ENCODE measurements around the gene DEPP1. TPM values are rescaled to one million over a fixed set of nuclear protein-coding genes. Genes with fewer than 3 reads are reported as not detected.

DEPP1 gene
- total and polyA plus RNA-seq, 10 of the 15 experiments (the other 5 are each of a cell fraction or from before 2014, with no cell fraction given), result 1.7 to 12.1 (median 7.3) TPM

GRCh38 chr10:44947371-44948152 is 31.0 kb downstream of the DEPP1 start:
- WGBS (ENCODE audit: insufficient coverage, insufficient replicate concordance, low lambda C conversion rate, missing lambda C conversion rate), result 32% methylated on average over 6 of the region's 6 CpGs
- intact Hi-C loops (cut with micrococcal nuclease; ENCODE audit: unreplicated experiment), result loop anchor here (2.0 kb wide), 1 partner anchor 19 kb away; no protein-coding TSS in a partner anchor
- peak; percentile 88 for FAIRE-seq
- no peak for TF ChIP-seq USF2 (IDR thresholded peaks at IDR 0.05; ENCODE audit: borderline replicate concordance, low read depth, low read length)
- no peak for TF ChIP-seq SRF (IDR thresholded peaks at IDR 0.05; ENCODE audit: low read depth in 2 of 2, low read length in 2 of 2)
- peak; percentile 60 for TF ChIP-seq MEF2B (IDR thresholded peaks at IDR 0.05; ENCODE audit: partially characterized antibody, poor library complexity, severe bottlenecking)
- peak; percentile 97 for TF ChIP-seq SPI1 (IDR thresholded peaks at IDR 0.05; ENCODE audit: borderline replicate concordance, insufficient read depth, low read depth, low read length)
- no peak for TF ChIP-seq TCF7 (IDR thresholded peaks at IDR 0.05; ENCODE audit: borderline replicate concordance)
- TF ChIP-seq RBBP5 (conservative IDR thresholded peaks at IDR 0.05), result no peak
- TF ChIP-seq IRF5 (IDR thresholded peaks at IDR 0.05; ENCODE audit: borderline replicate concordance), result no peak
- no peak for TF ChIP-seq SP1 (IDR thresholded peaks at IDR 0.05; ENCODE audit: low read depth, low read length)
- peak; percentile 64; the same call in 1 of the 2 replicates for TF ChIP-seq NFIC (IDR thresholded peaks at IDR 0.05; ENCODE audit: low read depth, low read length)
- no peak for TF ChIP-seq TBL1XR1 (IDR thresholded peaks at IDR 0.05; ENCODE audit: low read depth, low read length)
- no peak for TF ChIP-seq SMARCA5 (IDR thresholded peaks at IDR 0.05)
- TF ChIP-seq CTCF (IDR thresholded peaks at IDR 0.05 in 2 of 3, conservative IDR thresholded peaks at IDR 0.05 in 1 of 3; ENCODE audit: control insufficient read depth in 2 of 3, extremely low read depth in 1 of 3, insufficient read depth in 1 of 3, low read depth in 3 of 3, low read length in 3 of 3), result no peak
- peak; percentile 85 for TF ChIP-seq RELB (IDR thresholded peaks at IDR 0.05; ENCODE audit: low read depth)

More at GRCh38 chr10:44947371-44948152, 31.0 kb downstream of the DEPP1 start:
- no peaks in the 10 kb centered on the region for H4K20me1 ChIP-seq (ENCODE audit: control insufficient read depth, insufficient read depth)
- peak overlapping the region; percentile 9; the same call in 1 of the 2 replicates for H3K9ac ChIP-seq (ENCODE audit: control insufficient read depth, insufficient read depth, low read length)
- peak overlapping the region; percentile 76 for H3K4me2 ChIP-seq (ENCODE audit: control insufficient read depth, insufficient read depth)
- H3K27ac ChIP-seq (ENCODE audit: control insufficient read depth, insufficient read depth), result peak overlapping the region; percentile 67
- BruUV-seq (replicated peaks), result no TSS peak
- peak; percentile 80 for DNase-seq (ENCODE audit: low read depth, low spot score)
- ChIA-PET POLR2A (interaction anchor here (0.9 to 8.5 kb wide), 4 partner anchors 11 to 29 kb away, joined by 3 to 174 read pairs (median 10); partner anchors contain the start of gene RASSF4), RAD21 (ENCODE audit: unreplicated experiment) (interaction anchor here (1.0 to 7.5 kb wide), 9 partner anchors 12 to 52 kb away, joined by 3 to 60 read pairs (median 16); partner anchors contain the start of genes DEPP1 and RASSF4), SMC1A (ENCODE audit: uncharacterized antibody, unreplicated experiment) (interaction anchor here (1.1 to 8.4 kb wide), 7 partner anchors 11 to 54 kb away, joined by 3 to 147 read pairs (median 15); partner anchors contain the start of gene RASSF4), CTCF (interaction anchor here (0.6 to 6.8 kb wide), 6 partner anchors 10 to 44 kb away, joined by 3 to 80 read pairs (median 10); partner anchors contain the start of gene DEPP1)
- no peak overlapping the region for H2AFZ ChIP-seq (ENCODE audit: control insufficient read depth, low read depth, low read length)
- peaks cover 13% of the 10 kb centered on the region for H3K9me3 ChIP-seq (replicated peaks; ENCODE audit: control insufficient read depth, insufficient read depth, low read length)
- no peaks in the 10 kb centered on the region for H3K36me3 ChIP-seq (ENCODE audit: control insufficient read depth in 2 of 2, insufficient read depth in 2 of 2, low read length in 1 of 2)
- no peaks in the 10 kb centered on the region for H3K27me3 ChIP-seq (replicated peaks in 1 of 2; ENCODE audit: control insufficient read depth in 2 of 2, insufficient read depth in 2 of 2, low read length in 1 of 2)
- H3K4me3 ChIP-seq, result peak overlapping the region; percentile 16; the same call in 1 of the 2 replicates
- peaks cover 51% of the 10 kb centered on the region for H3K4me1 ChIP-seq (ENCODE audit: control insufficient read depth, insufficient read depth, low read length)
- ATAC-seq, result peak; percentile 79
- in situ Hi-C loops (cut with MboI), result no loop called here
- no peaks in the 10 kb centered on the region for H3K79me2 ChIP-seq (ENCODE audit: control insufficient read depth, insufficient read depth, low read length)
